Smooth muscle cell (in vitro differentiated cells): Measurements from ENCODE around the gene DHX38. TPM values are rescaled to one million over a fixed set of nuclear protein-coding genes. Genes with fewer than 3 reads are reported as not detected.

ENCODE experiments used
- DNase-seq: peaks from one replicate; lab custom pipeline; 2025; ENCODE audit not compliant: unreplicated experiment; lab: John Stamatoyannopoulos, UW
- H2AFZ ChIP-seq: fragments of 200-600 bp; sonication (generic); 2 replicates; pipeline ENCODE4 v1.6.0; 2016; ENCODE audit warnings: antibody characterized with exemption, low read depth, mild to moderate bottlenecking
- H3F3A ChIP-seq: fragments of 200-600 bp; sonication (generic); 2 replicates; pipeline ENCODE4 v1.6.0; 2017; ENCODE audit warnings: antibody characterized with exemption, low read depth
- H3K27ac ChIP-seq: fragments of 200-600 bp; sonication (generic); 2 replicates; pipeline ENCODE4 v1.5.1; 2016; ENCODE audit warnings: low read depth, mild to moderate bottlenecking
- H3K27me3 ChIP-seq: fragments of 200-600 bp; sonication (generic); 2 replicates; pipeline ENCODE4 v1.6.1; 2016; ENCODE audit warnings: low read depth, mild to moderate bottlenecking
- H3K36me3 ChIP-seq: fragments of 200-600 bp; sonication (generic); 2 replicates; pipeline ENCODE4 v1.5.1; 2016; ENCODE audit warnings: low read depth
- H3K4me1 ChIP-seq: fragments of 200-600 bp; sonication (generic); 2 replicates; pipeline ENCODE4 v1.5.1; 2016; ENCODE audit warnings: low read depth
- H3K4me2 ChIP-seq: fragments of 200-600 bp; sonication (generic); 2 replicates; pipeline ENCODE4 v1.6.0; 2016; ENCODE audit warnings: mild to moderate bottlenecking
- H3K4me3 ChIP-seq: fragments of 200-600 bp; sonication (generic); 2 replicates; pipeline ENCODE4 v1.5.1; 2016; ENCODE audit warnings: mild to moderate bottlenecking
- H3K79me2 ChIP-seq: fragments of 200-600 bp; sonication (generic); 2 replicates; pipeline ENCODE4 v1.6.0; 2016; ENCODE audit warnings: low read depth, mild to moderate bottlenecking
- H3K9ac ChIP-seq: fragments of 200-600 bp; sonication (generic); 2 replicates; pipeline ENCODE4 v1.6.0; 2016; ENCODE audit warnings: low read depth
- H3K9me3 ChIP-seq: fragments of 200-600 bp; sonication (generic); replicated peaks from 2 replicates; pipeline ENCODE4 v1.5.1; 2016; ENCODE audit warnings: low read depth
- H4K20me1 ChIP-seq: fragments of 200-600 bp; sonication (generic); 2 replicates; pipeline ENCODE4 v1.6.0; 2016; ENCODE audit warnings: low read depth
- CTCF ChIP-seq: fragments of 200-600 bp; sonication (generic); IDR thresholded peaks from 2 replicates; pipeline ENCODE4 v1.5.1; 2017; ENCODE audit warnings: borderline replicate concordance, mild to moderate bottlenecking, antibody characterized with exemption; ENCODE audit not compliant: insufficient read depth, poor library complexity, severe bottlenecking
- WGBS: methylation state at CpG from one replicate; pipeline ENCODE4 v1.1.7; 2016; ENCODE audit warnings: low lambda C conversion rate; 5-methylcytosine and 5-hydroxymethylcytosine counted together
- polyA plus RNA-seq: library from polyadenylated mRNA; unstranded; fragments of >200 nt; fragmentation: Nextera tagmentation; extraction: Ambion mirVana; gene quantifications from 2 replicates; pipeline ENCODE4 v1.2.1, GENCODE V29; 2016
- total RNA-seq: library from RNA; depleted of rRNA; stranded (reverse); fragments of >200 nt; gene quantifications from 2 replicates; pipeline ENCODE4 v1.2.3, GENCODE V29; 2014

The DHX38 gene
- total RNA-seq (30.8 and 35.6 TPM in 2 replicates), polyA plus RNA-seq (45.4 and 67.2 TPM in 2 replicates)

- H3K27me3 ChIP-seq: no peaks in the 10 kb centered on the region
Measured at GRCh38 chr16:72093448-72094265, at the start of gene DHX38, which contains the start of gene TXNL4B. DHX38 (plus strand) TSS chr16:72093847; CDS start chr16:72096158, 2,311 bp downstream. TXNL4B (minus strand) TSS chr16:72093620; CDS start chr16:72090749, 2,871 bp downstream.

GRCh38 chr16:72044296-72044695, 49.4 kb upstream of the DHX38 start:
- H3K4me1 ChIP-seq: no peaks in the 10 kb centered on the region
- TF ChIP-seq CTCF: no peak
- no peak overlapping the region for H3K27ac ChIP-seq
- 80% methylated on average over 6 of the region's 6 CpGs for WGBS
- H3K9me3 ChIP-seq: no peaks in the 10 kb centered on the region
- H3K79me2 ChIP-seq: no peaks in the 10 kb centered on the region
- H3K4me2 ChIP-seq: no peak overlapping the region
- no peak overlapping the region for H3K4me3 ChIP-seq
- no peak for DNase-seq
- no peaks in the 10 kb centered on the region for H3K27me3 ChIP-seq
- no peaks in the 10 kb centered on the region for H4K20me1 ChIP-seq
- no peaks in the 10 kb centered on the region for H3K36me3 ChIP-seq
- no peaks in the 10 kb centered on the region for H3F3A ChIP-seq
- H2AFZ ChIP-seq: no peak overlapping the region
- H3K9ac ChIP-seq: no peak overlapping the region

More at GRCh38 chr16:72093448-72094265, at the start of gene DHX38, which contains the start of gene TXNL4B:
- no peaks in the 10 kb centered on the region for H3F3A ChIP-seq
- no peaks in the 10 kb centered on the region for H3K9me3 ChIP-seq
- peaks cover 17% of the 10 kb centered on the region for H3K36me3 ChIP-seq
- peak within 1 kb of the TSS; percentile 83 for H3K9ac ChIP-seq
- peak within 1 kb of the TSS; percentile 80 for H3K4me3 ChIP-seq
- peak within 1 kb of the TSS; percentile 88 for H2AFZ ChIP-seq
- H4K20me1 ChIP-seq: peaks cover 6% of the 10 kb centered on the region
- under 1% methylated on average over 43 of the region's 43 CpGs for WGBS
- peaks cover 45% of the 10 kb centered on the region for H3K79me2 ChIP-seq
- peak within 1 kb of the TSS; percentile 95 for H3K4me2 ChIP-seq
- DNase-seq: peak; percentile 60
- peaks cover 12% of the 10 kb centered on the region for H3K4me1 ChIP-seq
- no peak for TF ChIP-seq CTCF
- H3K27ac ChIP-seq: peak within 1 kb of the TSS; percentile 66

GRCh38 chr16:72044825-72045359, 48.8 kb upstream of the DHX38 start:
- TF ChIP-seq CTCF: no peak
- Histone ChIP-seq H3K79me2 (no peaks in the 10 kb centered on the region), H4K20me1 (no peaks in the 10 kb centered on the region), H3K27me3 (no peaks in the 10 kb centered on the region), H3F3A (no peaks in the 10 kb centered on the region), H3K27ac (no peak overlapping the region), H3K9me3 (no peaks in the 10 kb centered on the region), H3K4me2 (no peak overlapping the region), H3K4me3 (no peak overlapping the region), H2AFZ (no peak overlapping the region), H3K4me1 (no peaks in the 10 kb centered on the region), H3K36me3 (no peaks in the 10 kb centered on the region), H3K9ac (no peak overlapping the region)
- no peak for DNase-seq
- 96% methylated on average over 2 of the region's 2 CpGs for WGBS
